Mesendoderm (in vitro differentiated cells): ENCODE results near the gene PCNT.

Source experiments
- DNase-seq: peaks from one replicate; pipeline ENCODE4 v3.0.0; 2013
- H2AK5ac ChIP-seq: 2 replicates; pipeline ENCODE4 v1.6.1; 2013; ENCODE audit warnings: low read length, inconsistent platforms
- H2BK120ac ChIP-seq: 2 replicates; pipeline ENCODE4 v1.6.1; 2013; ENCODE audit warnings: low read depth, mild to moderate bottlenecking, low read length, moderate library complexity, mixed read lengths
- H2BK15ac ChIP-seq: replicated peaks from 2 replicates; pipeline ENCODE4 v1.6.1; 2013; ENCODE audit warnings: low read depth, mild to moderate bottlenecking, moderate library complexity
- H2BK5ac ChIP-seq: 2 replicates; pipeline ENCODE4 v1.6.1; 2013; ENCODE audit warnings: low read length, inconsistent platforms
- H3K18ac ChIP-seq: 2 replicates; pipeline ENCODE4 v1.6.1; 2013; ENCODE audit warnings: mild to moderate bottlenecking, low read length, mixed read lengths
- H3K23ac ChIP-seq: one replicate; pipeline ENCODE4 v1.6.1; 2013; ENCODE audit warnings: low read length
- H3K27ac ChIP-seq: 2 replicates; pipeline ENCODE4 v1.5.1; 2013; ENCODE audit warnings: low read depth, mild to moderate bottlenecking, inconsistent platforms, low read length, moderate library complexity
- H3K27me3 ChIP-seq: 2 replicates; pipeline ENCODE4 v1.6.1; 2013; ENCODE audit warnings: low read length, control low read depth, mild to moderate bottlenecking, inconsistent platforms; ENCODE audit not compliant: insufficient read depth, poor library complexity
- H3K36me3 ChIP-seq: 2 replicates; pipeline ENCODE4 v1.6.1; 2013; ENCODE audit warnings: low read length, inconsistent platforms; ENCODE audit not compliant: control insufficient read depth, insufficient read depth
- H3K4ac ChIP-seq: one replicate; pipeline ENCODE4 v1.6.1; 2013; ENCODE audit warnings: low read depth, mild to moderate bottlenecking, low read length, moderate library complexity
- H3K4me1 ChIP-seq: 2 replicates; pipeline ENCODE4 v1.6.1; 2013; ENCODE audit warnings: low read depth, low read length, inconsistent platforms; ENCODE audit not compliant: control insufficient read depth
- H3K4me2 ChIP-seq: 2 replicates; pipeline ENCODE4 v1.6.1; 2013; ENCODE audit warnings: low read length
- H3K4me3 ChIP-seq: 2 replicates; pipeline ENCODE4 v1.5.1; 2013; ENCODE audit warnings: mild to moderate bottlenecking, low read length
- H3K56ac ChIP-seq: one replicate; pipeline ENCODE4 v1.6.1; 2013; ENCODE audit warnings: low read length
- H3K79me1 ChIP-seq: 2 replicates; pipeline ENCODE4 v1.6.1; 2013; ENCODE audit warnings: low read length, inconsistent platforms
- H3K79me2 ChIP-seq: 2 replicates; pipeline ENCODE4 v1.6.1; 2013; ENCODE audit warnings: mild to moderate bottlenecking, low read length; ENCODE audit not compliant: control insufficient read depth, insufficient read depth
- H3K9ac ChIP-seq: 2 replicates; pipeline ENCODE4 v1.6.1; 2013; ENCODE audit warnings: low read length, inconsistent platforms
- H4K5ac ChIP-seq: one replicate; pipeline ENCODE4 v1.6.1; 2013; ENCODE audit warnings: low read length
- H4K8ac ChIP-seq: one replicate; pipeline ENCODE4 v1.6.1; 2013; ENCODE audit warnings: low read depth, mild to moderate bottlenecking, control low read depth, low read length, moderate library complexity
- WGBS: extraction: QIAGEN DNeasy Blood & Tissue Kit; methylation state at CpG from one replicate; pipeline ENCODE4 v1.1.7; 2013; ENCODE audit warnings: low lambda C conversion rate, missing lambda C conversion rate; ENCODE audit not compliant: insufficient coverage; ENCODE audit errors: extremely low coverage; 5-methylcytosine and 5-hydroxymethylcytosine counted together

The PCNT gene

DNA sequence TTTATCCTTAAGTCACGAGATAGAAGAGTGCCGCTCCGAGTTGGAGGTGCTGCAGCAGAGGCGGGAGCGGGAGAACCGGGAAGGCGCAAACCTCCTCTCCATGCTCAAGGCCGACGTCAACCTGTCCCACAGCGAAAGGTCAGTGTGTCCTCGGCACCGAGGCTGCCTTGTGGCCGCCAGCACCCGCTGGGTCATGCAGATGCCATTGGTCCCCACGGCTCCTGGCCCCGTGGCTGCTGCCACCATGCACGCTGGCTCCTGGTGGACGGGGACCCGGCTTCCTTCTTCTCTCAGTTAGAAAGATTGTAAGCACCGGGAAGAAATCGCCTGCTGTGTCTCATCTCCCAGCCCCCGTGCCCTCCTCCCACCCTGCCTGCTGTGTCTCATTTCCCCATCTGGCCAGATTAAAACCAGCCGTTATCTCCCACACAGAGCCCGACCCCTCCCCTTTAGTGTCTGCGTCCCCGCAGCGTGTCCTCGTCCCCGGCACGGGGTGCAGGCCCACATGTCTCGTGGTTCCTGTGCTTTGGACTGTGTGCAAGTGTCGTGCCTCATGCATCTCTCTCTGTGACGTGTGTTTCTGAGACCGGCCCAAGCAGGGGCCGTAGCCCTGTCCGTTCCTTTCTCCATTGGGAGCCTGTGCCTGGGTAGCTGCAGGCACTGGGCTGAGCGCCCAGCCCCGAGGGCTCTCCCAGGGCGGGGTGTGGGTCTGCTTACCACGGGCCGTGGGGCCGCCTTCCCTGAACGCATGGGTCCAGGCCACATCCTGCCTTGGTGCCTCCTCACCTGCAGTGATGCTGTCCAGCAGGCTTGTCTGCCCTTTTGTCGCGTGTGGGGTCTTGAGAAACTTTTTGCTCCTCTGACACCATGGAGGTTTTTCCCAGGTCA, 62.1 kb downstream of the PCNT start:
- H3K27ac ChIP-seq, result no peak overlapping the region
- H3K79me1 ChIP-seq, result peaks cover 10% of the 10 kb centered on the region
- no peak overlapping the region for H3K23ac ChIP-seq
- H3K27me3 ChIP-seq, result no peaks in the 10 kb centered on the region
- H4K5ac ChIP-seq, result no peak overlapping the region
- no peak overlapping the region for H2BK5ac ChIP-seq
- no peak for DNase-seq
- H3K18ac ChIP-seq, result no peak overlapping the region
- H3K79me2 ChIP-seq, result peaks cover 20% of the 10 kb centered on the region
- H3K56ac ChIP-seq, result no peak overlapping the region
- H4K8ac ChIP-seq, result no peak overlapping the region
- no peak overlapping the region for H3K4me2 ChIP-seq
- H2BK120ac ChIP-seq, result no peak overlapping the region
- no peak overlapping the region for H2AK5ac ChIP-seq
- H3K4me3 ChIP-seq, result no peak overlapping the region
- WGBS, result no CpG with 5 or more reads among the region's 45 CpGs
- H2BK15ac ChIP-seq, result no peak overlapping the region
- H3K4ac ChIP-seq, result no peak overlapping the region
- H3K36me3 ChIP-seq, result peaks cover 8% of the 10 kb centered on the region
- H3K4me1 ChIP-seq, result no peaks in the 10 kb centered on the region
- H3K9ac ChIP-seq, result no peak overlapping the region

DNA sequence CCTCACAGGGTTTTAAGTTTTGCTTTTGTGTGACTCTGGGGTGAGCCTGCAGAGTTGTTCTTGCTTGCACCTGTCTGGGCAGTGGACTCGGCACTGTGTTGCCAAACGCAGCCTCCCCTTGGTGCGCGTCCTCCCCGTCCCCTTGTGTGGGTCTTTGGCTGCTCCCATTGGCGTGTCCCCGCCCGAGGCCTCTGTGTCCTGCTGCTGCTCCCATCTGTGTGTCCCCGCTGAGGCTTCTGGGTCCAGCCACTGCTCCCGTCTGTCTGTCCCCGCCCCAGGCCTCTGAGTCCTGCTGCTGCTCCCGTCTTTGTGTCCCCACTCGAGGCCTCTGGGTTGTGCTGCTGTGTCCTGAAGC, 62.8 kb downstream of the PCNT start:
- Histone ChIP-seq H3K4me1 (no peaks in the 10 kb centered on the region), H3K4me3 (no peak overlapping the region), H3K27ac (no peak overlapping the region), H2BK5ac (no peak overlapping the region), H3K79me1 (peaks cover 10% of the 10 kb centered on the region), H3K4ac (no peak overlapping the region), H3K4me2 (no peak overlapping the region), H2BK15ac (no peak overlapping the region), H3K9ac (no peak overlapping the region), H4K5ac (no peak overlapping the region), H3K18ac (no peak overlapping the region), H3K36me3 (peaks cover 8% of the 10 kb centered on the region), H2AK5ac (no peak overlapping the region), H3K79me2 (peaks cover 16% of the 10 kb centered on the region), H3K56ac (no peak overlapping the region), H2BK120ac (no peak overlapping the region), H4K8ac (no peak overlapping the region), H3K23ac (no peak overlapping the region), H3K27me3 (no peaks in the 10 kb centered on the region)
- DNase-seq, result no peak
- WGBS, result no CpG with 5 or more reads among the region's 13 CpGs

DNA sequence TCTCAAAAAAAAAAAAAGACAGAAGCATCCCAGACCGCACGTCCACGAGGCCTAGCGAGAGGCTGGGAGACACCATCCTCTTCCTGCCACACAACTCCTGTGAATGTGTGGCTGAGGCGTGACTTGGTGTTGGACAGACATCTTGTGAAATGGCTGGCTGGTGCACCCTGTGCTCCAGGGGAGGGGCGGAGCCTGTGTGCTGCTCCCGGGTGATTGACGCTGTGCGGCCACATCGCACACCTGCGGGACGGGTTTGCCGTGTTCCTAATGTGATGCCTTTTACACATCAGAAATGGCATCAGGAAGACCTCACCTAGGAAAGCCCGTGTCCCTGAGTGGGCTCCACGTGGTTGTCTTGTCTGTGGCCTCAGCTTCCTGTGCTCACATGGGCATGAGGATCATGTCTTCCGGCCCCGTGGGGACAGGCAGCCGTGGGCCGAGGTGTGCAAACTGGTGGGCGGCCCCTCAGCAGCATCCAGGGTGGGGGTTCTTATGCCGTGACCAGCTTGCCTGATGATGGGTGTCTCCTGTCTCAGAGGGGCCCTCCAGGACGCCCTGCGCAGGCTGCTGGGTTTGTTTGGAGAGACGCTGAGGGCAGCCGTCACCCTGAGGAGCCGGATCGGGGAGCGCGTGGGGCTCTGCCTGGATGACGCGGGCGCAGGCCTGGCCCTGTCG, 64.4 kb downstream of the PCNT start:
- H2BK120ac ChIP-seq, result no peak overlapping the region
- no peak overlapping the region for H3K4me2 ChIP-seq
- H3K4ac ChIP-seq, result no peak overlapping the region
- no CpG with 5 or more reads among the region's 33 CpGs for WGBS
- peaks cover 8% of the 10 kb centered on the region for H3K79me1 ChIP-seq
- H2AK5ac ChIP-seq, result no peak overlapping the region
- no peak overlapping the region for H4K5ac ChIP-seq
- H3K56ac ChIP-seq, result no peak overlapping the region
- no peak overlapping the region for H3K27ac ChIP-seq
- no peak overlapping the region for H2BK15ac ChIP-seq
- H3K18ac ChIP-seq, result no peak overlapping the region
- H3K23ac ChIP-seq, result no peak overlapping the region
- no peak overlapping the region for H3K9ac ChIP-seq
- no peak overlapping the region for H3K4me3 ChIP-seq
- no peak overlapping the region for H4K8ac ChIP-seq
- H3K79me2 ChIP-seq, result peaks cover 7% of the 10 kb centered on the region
- no peak overlapping the region for H2BK5ac ChIP-seq
- DNase-seq, result no peak
- peaks cover 8% of the 10 kb centered on the region for H3K36me3 ChIP-seq
- H3K27me3 ChIP-seq, result no peaks in the 10 kb centered on the region
- H3K4me1 ChIP-seq, result no peaks in the 10 kb centered on the region

DNA sequence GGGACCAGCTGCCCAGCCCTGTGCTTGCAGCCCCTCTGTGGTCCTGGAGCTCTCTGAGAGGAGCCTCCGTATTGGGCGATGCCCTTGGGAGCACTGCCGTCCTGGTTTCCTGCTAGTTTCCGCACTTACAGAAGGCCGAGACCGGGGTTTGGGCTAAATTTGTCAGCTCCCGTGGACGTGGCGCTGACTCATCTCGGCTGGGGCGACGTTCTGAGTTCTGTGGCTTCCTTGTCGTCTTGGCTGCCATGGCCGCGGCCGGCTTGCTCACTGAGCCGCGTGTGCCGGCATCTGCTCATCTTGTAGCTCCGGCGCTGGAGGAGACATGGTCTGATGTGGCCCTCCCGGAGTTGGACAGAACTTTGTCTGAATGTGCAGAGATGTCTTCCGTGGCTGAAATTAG, 64.9 kb downstream of the PCNT start:
- Histone ChIP-seq H2BK5ac (no peak overlapping the region), H3K36me3 (peaks cover 8% of the 10 kb centered on the region), H3K18ac (no peak overlapping the region), H3K4me1 (no peaks in the 10 kb centered on the region), H3K79me2 (peaks cover 7% of the 10 kb centered on the region), H3K79me1 (peaks cover 8% of the 10 kb centered on the region), H4K8ac (no peak overlapping the region), H3K56ac (no peak overlapping the region), H4K5ac (no peak overlapping the region), H3K27ac (no peak overlapping the region), H3K23ac (no peak overlapping the region), H3K9ac (no peak overlapping the region), H2BK15ac (no peak overlapping the region), H2AK5ac (no peak overlapping the region), H3K4me2 (no peak overlapping the region), H3K27me3 (no peaks in the 10 kb centered on the region), H2BK120ac (no peak overlapping the region), H3K4me3 (no peak overlapping the region), H3K4ac (no peak overlapping the region)
- DNase-seq, result no peak
- WGBS, result no CpG with 5 or more reads among the region's 23 CpGs

DNA sequence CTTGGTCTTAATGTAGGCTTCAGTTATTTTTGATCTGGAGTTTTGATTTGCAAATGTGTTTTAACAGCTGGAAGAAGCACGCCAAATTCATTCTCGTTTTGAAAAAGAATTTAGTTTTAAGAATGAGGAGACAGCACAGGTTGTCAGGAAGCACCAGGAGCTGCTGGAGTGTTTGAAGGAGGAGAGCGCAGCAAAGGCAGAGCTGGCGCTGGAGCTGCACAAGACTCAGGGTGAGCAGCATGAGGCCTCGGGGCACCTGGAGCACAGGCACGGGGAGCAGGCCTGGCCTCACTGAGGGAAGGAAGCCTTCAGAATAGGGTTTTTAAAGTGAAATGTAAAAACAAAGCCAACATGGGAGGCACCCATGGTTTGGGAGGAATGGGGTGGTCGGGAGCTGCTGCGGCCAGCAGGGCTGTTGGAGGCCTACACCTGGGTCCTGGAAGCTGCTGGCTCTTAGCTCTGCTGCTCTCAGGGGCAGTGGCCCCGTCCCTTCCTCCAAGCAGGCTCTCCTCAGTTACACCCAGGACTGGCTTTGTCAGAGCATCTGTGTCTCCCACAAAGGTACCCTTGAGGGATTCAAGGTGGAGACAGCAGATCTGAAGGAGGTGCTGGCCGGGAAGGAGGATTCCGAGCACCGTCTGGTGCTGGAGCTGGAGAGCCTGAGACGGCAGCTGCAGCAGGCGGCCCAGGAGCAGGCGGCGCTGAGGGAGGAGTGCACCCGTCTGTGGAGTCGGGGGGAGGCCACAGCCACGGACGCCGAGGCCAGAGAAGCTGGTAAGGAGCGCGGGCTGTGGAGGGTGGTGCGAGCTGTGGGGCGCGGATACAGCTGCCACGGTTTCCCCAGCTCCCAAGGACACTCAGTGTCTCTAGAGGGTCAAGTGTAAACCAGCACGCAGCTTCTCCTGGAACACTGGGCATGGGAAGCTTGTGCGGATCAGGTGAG, 66.9 kb downstream of the PCNT start:
- Histone ChIP-seq H2BK5ac (no peak overlapping the region), H3K27ac (no peak overlapping the region)

More for the DNA sequence above, 66.9 kb downstream of the PCNT start:
- Histone ChIP-seq H3K36me3 (peaks cover 5% of the 10 kb centered on the region), H3K79me1 (no peaks in the 10 kb centered on the region), H3K4me2 (no peak overlapping the region), H3K9ac (no peak overlapping the region), H3K4me3 (no peak overlapping the region), H2BK120ac (no peak overlapping the region), H3K27me3 (no peaks in the 10 kb centered on the region), H4K8ac (no peak overlapping the region), H3K4ac (no peak overlapping the region), H2AK5ac (no peak overlapping the region), H3K18ac (no peak overlapping the region), H4K5ac (no peak overlapping the region), H3K4me1 (no peaks in the 10 kb centered on the region), H3K56ac (no peak overlapping the region), H3K79me2 (no peaks in the 10 kb centered on the region), H3K23ac (no peak overlapping the region), H2BK15ac (no peak overlapping the region)
- WGBS, result no CpG with 5 or more reads among the region's 29 CpGs
- no peak for DNase-seq
